Lung microvascular endothelial cell (primary cell): ENCODE results near the gene DDX41. TPM values are rescaled to one million over a fixed set of nuclear protein-coding genes. Genes with fewer than 3 reads are reported as not detected.

ENCODE experiments used
- DNase-seq, 2 donors: peaks; one replicate each; pipeline versions ENCODE4 v3.0.0 to v3.0.0-alpha.2; 2010; ENCODE audit warnings: low read depth in 2 of 2
- total RNA-seq: library from RNA; depleted of rRNA; stranded (reverse); fragments of >200 nt; gene quantifications from 2 replicates; pipeline ENCODE4 v1.2.1, GENCODE V29; 2014

DDX41 gene
- total RNA-seq, 1 donor from 2014 or later, result 64.5 TPM

- DNase-seq, result no peak
These were observed 46.8 kb downstream of the DDX41 start for GRCh38 chr5:177469750-177470525.

- no peak for DNase-seq
These were observed 47.8 kb downstream of the DDX41 start for GRCh38 chr5:177468685-177469628.

GRCh38 chr5:177468329-177468684, 48.5 kb downstream of the DDX41 start:
- no peak for DNase-seq

- DNase-seq, result no peak
These were observed 49.3 kb downstream of the DDX41 start for GRCh38 chr5:177467436-177467835.

GRCh38 chr5:177466861-177467260, 49.9 kb downstream of the DDX41 start:
- no peak for DNase-seq

- no peak for DNase-seq
These were observed 51.7 kb downstream of the DDX41 start for GRCh38 chr5:177465044-177465443.

- peak; percentile 83 to 92 for DNase-seq
These were observed 54.6 kb downstream of the DDX41 start for GRCh38 chr5:177462021-177462670.

Other genes with a start within 250 kb of the DDX41 start
- gene RAB24, start 213.2 kb downstream of the DDX41 start, total RNA-seq, result 8.7 and 13.9 TPM in 2 replicates
- 109 and 112 TPM in 2 replicates for gene PRELID1, start 213.2 kb downstream of the DDX41 start, total RNA-seq
- 8.1 and 10.5 TPM in 2 replicates for gene MXD3, start 205.1 kb downstream of the DDX41 start, total RNA-seq
- gene LMAN2, start 165.3 kb downstream of the DDX41 start, total RNA-seq, result 289 and 376 TPM in 2 replicates
- 2.8 and 4.4 TPM in 2 replicates for gene RGS14, start 159.0 kb downstream of the DDX41 start, total RNA-seq
- gene SLC34A1, start 132.5 kb downstream of the DDX41 start, total RNA-seq, result not detected in 2 replicates
- gene PFN3, start 116.3 kb downstream of the DDX41 start, total RNA-seq, result not detected in 2 replicates
- gene F12, start 107.4 kb downstream of the DDX41 start, total RNA-seq, result 0.40 and 0.44 TPM in 2 replicates
- 11.3 and 14.7 TPM in 2 replicates for gene GRK6, start 90.3 kb downstream of the DDX41 start, total RNA-seq
- gene PRR7, start 70.1 kb downstream of the DDX41 start, total RNA-seq, result 1.2 and 2.2 TPM in 2 replicates
- 88.9 and 112 TPM in 2 replicates for gene DBN1, start 43.3 kb downstream of the DDX41 start, total RNA-seq
- 24.4 and 30.1 TPM in 2 replicates for gene PDLIM7, start 19.4 kb downstream of the DDX41 start, total RNA-seq
- 0.79 and 2.0 TPM in 2 replicates for gene DOK3, start 7.1 kb downstream of the DDX41 start, total RNA-seq
- 7.8 and 16.3 TPM in 2 replicates for gene FAM193B, start 37.6 kb upstream of the DDX41 start, total RNA-seq
- gene TMED9, start 75.2 kb upstream of the DDX41 start, total RNA-seq, result 122 and 133 TPM in 2 replicates
- 19.8 and 24.2 TPM in 2 replicates for gene B4GALT7, start 83.2 kb upstream of the DDX41 start, total RNA-seq